HG03469 (cell line): ENCODE data around the gene CD1B.
A peak's percentile ranks its signal among the peaks of the same experiment; 100 is the strongest.
"Not testable (repeated sequence)": the region's sequence is repeated elsewhere in the genome, so short reads cannot be mapped to it uniquely, and the experiment has no call there.

ENCODE experiments used
- ATAC-seq: cut with Tn5 transposase; IDR thresholded peaks from one replicate; pipeline ENCODE4 v1.9.1; 2021; ENCODE audit warnings: mild to moderate bottlenecking, moderate library complexity, moderate number of reproducible peaks; ENCODE audit not compliant: unreplicated experiment

Gene CD1B

DNA sequence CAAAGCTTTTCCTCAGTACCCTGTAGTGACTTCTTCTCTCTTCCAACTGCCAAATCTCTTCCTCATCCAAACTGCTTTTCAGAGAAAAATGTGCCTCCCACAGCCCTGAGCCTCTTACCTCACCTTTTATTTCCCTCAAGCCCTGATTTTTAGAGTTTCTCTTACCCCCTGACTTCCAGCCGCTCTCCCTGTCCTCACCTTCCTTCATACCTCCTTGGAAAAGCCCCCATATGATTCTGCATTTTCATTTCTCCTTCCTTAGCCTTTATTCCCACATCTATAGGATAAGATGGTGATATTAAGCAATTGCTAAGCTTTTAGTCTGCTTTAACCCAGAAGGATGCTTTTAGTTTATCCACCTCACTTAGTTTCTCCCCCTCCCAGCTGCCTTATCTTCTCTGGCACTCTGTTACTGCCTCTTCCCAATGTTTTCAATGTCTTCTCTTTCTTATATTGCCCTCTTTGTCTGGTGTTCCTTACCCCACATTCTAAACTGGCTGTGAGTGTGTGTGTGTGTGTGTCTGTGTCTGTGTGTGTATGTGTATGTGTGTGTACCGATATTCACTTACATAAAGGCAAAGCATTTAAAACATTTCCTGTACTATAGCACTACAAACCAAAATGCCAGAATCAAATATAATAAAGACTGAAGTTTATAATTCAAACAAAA lies at the start of gene CD1B:
Gene CD1B, minus strand, starts transcription at position 51 of the 670 bp plus-strand sequence. CDS start 108 bp downstream, outside the sequence.
- no peak for ATAC-seq

- no peak for ATAC-seq
These were observed 43.5 kb upstream of the CD1B start for GRCh38 chr1:158374860-158375259.

DNA sequence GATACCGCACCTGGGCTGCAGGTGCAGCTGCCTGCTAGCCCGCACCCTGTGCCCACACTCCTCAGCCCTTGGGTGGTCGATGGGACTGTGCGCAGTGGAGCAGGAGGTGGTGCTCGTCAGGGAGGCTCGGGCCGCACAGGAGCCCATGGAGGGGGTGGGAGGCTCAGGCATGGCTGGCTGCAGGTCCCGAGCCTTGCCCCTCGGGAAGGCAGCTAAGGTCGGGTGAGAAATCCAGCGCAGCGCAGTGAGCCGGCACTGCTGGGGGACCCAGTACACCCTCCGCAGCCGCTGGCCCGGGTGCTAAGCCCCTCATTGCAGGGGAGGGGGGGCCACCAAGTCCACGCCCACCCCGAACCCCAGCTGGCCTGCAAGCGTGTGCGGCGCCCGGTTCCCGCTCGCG lies 42.8 kb upstream of the CD1B start:
- ATAC-seq: not testable (repeated sequence)

DNA sequence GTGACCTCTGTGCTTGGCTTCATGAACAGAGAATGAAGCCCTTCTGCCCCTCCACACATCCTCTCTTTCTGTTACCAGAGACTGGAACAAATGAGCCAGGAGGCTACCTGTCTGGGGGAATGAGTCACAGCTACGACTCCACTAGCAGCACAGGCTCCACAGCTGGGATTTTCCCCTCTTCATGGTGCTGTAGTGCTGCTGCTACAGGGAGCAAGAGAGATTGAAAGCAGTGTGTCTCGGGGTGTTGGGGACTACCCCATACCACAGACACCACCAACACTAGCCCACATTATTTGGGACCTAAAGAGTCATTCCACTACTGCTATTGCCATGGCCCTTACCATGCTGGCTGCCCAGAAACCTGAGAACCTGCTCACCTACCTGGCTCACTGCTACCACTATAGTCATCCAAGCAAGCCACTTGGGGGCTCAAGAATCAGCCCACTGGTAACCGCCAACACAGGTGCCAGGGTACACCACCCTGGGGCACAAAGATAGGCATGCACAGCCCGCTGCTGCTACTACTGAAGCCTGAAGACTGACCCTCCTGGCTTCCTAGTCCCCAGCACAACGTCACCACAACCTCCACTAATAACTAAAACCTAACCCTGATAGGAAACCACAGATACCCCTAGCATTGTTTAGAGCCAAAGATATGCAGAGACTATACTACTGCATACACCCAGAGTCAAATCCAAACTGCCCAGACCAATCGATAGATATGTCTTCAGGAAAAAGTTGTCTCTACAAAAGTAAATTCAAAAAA lies 40.0 kb upstream of the CD1B start:
- ATAC-seq: peak; percentile 88

- no peak for ATAC-seq
These were observed 35.5 kb upstream of the CD1B start for GRCh38 chr1:158366783-158367182.

DNA sequence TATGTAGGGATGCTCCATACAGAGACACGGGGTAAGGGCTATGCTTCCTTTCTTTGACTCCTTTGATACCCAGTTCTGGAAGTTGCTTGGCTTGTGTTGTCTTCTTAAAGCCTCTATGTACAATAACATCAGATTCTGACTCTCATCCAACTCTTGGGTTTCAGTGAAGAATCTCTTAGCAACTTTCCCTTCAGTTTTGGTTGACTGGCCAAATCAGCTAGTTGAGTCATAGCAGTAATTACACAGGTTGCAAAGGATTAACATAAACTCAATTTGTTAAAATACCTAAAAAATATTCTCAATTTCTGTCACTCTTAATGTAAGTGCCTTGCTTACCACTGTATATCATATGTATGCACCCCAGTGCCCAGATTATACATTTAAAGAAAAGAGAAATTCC lies 31.6 kb upstream of the CD1B start:
- ATAC-seq: no peak

DNA sequence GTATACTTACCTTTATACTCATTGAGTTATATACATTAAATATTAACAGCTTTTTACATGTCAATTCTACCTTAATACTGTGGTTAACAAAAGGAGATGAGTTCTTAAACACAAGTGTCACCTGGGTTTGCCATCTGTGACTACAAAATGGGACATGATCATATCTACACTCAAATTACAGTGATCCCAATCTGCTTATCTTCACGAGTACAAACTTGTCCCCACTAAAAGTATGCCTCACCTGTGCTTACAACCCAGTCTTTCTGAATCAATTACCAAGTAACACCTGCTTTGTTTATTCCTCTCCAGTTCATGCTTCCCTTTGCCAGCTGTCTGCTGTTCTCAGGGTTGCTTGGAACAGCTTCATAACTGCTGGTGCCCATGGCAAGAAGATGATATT lies 31.2 kb upstream of the CD1B start:
- ATAC-seq: no peak

GRCh38 chr1:158357441-158357840 lies 26.1 kb upstream of the CD1B start:
- no peak for ATAC-seq

DNA sequence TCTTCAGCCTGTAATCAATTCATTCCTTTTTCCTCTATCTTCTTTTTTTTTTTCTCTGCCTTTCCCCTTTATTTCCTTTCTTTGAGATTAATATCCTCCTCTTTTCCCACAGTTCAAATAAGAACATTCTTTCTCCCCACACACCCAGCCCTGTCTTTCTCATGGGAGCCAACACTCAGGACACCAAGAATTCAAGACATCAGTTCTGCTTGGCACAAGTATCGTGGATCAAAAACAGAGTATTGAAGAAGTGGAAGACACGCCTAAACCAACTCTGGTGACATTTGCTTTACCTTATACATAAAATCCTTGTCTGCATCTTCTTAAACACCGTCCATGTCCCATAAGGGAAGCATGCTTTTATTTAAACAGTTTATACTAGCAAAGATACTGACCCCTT lies 25.3 kb upstream of the CD1B start:
- no peak for ATAC-seq

DNA sequence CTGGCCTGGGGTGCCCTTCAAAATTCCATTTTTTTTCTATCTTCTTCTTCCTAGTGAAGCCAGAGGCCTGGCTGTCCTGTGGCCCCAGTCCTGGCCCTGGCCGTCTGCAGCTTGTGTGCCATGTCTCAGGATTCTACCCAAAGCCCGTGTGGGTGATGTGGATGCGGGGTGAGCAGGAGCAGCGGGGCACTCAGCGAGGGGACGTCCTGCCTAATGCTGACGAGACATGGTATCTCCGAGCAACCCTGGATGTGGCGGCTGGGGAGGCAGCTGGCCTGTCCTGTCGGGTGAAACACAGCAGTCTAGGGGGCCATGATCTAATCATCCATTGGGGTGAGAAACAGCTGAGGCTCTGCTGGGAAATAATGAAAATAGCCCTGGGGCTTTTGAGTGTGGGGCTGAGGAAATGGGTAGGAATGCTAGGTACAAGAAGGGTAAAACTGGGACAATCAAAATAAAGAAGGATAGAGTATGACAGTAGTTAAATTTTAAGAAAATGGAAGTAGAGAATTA lies 24.5 kb upstream of the CD1B start:
- ATAC-seq: no peak

GRCh38 chr1:158354255-158354654 lies 22.9 kb upstream of the CD1B start:
- ATAC-seq: no peak

DNA sequence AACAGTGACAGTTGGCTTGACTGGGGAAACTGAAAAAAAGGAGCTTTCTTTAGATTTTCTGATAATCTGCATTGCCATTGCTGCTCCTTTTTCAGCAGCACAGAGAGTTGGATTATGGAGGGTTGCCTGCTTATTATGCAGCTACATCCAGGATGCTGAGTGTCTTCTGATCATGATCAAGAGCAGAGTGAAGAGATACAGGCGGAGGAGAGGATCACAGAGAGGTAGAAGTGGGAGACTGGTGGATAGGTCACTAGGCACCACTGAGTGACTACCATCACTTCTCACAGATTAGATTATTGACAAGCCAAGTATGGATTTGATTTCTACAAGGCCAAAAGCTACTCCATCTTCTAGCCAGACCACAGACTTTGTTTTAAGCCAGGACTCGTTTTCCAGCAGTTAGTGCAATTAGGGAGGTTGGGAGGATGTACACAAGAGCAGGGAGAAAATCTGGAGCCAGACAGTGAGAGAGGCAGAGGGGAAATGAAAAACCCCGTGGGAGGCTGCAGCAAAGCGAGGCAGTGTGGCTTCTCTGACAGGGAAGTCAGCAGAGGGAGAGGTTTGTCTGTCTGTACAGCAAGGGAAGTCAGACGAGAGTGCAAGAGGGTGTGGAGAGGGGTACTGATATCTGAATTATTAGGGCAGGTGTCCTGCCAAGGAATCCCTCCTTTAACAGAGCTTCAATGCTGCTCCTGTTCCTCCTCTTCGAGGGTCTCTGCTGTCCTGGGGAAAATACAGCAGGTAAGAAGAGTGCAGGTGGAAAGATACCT lies 22.2 kb upstream of the CD1B start, which contains the start of gene CD1E:
Gene CD1E, plus strand, starts transcription at position 592 of the 773 bp plus-strand sequence. Its CDS starts 95 bp downstream, at position 687.
- ATAC-seq: peak; percentile 48

- ATAC-seq: not testable (repeated sequence)
These were observed 17.6 kb upstream of the CD1B start for GRCh38 chr1:158348946-158349345.

DNA sequence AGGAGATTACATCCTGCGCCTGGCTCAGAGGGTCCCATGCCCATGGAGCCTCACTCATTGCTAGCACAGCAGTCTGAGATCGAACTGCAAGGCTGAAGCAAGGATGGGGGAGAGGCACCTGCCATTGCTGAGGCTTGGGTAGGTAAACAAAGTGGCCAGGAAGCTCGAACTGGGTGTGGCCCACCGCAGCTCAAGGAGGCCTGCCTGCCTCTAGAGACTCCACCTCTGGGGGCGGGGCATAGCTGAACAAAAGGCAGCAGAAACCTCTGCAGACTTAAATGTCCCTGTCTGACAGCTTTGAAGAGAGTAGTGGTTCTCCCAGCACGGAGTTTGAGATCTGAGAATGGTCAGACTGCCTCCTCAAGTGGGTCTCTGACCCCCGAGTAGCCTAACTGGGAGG lies 5.1 kb upstream of the CD1B start:
- ATAC-seq: not testable (repeated sequence)

GRCh38 chr1:158335213-158335532 lies 3.8 kb upstream of the CD1B start:
- no peak for ATAC-seq

DNA sequence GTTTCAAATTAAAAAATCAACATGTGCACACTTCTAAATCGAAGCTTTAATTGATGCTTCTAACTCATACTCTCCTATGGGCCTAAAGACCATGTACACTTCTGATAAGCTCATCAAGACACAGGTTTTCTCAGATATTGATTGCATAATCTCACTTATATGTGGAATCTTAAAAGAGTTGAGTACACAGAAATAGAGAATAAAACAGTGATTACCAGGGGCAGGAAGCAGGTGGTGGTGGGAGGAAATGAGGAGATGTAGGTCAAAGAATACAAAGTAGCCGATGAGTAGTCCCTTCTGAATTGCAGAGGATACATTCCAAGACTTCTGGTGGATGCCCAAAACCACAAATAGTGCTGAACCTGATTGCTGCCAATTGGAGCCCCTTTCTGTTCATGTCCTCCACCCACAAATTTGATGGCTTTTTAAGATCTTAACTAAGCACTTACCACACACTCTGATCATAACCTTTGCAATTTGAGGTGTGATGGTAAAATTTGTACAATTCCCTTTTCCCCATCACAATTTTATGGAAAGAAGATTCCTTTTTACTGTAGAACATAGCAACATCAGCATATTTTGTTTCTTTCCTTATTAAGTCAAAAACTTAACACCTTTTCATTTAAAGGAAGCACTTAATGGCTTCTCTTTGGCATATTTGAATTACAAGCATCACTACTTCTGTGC lies 3.3 kb upstream of the CD1B start:
- ATAC-seq: no peak

DNA sequence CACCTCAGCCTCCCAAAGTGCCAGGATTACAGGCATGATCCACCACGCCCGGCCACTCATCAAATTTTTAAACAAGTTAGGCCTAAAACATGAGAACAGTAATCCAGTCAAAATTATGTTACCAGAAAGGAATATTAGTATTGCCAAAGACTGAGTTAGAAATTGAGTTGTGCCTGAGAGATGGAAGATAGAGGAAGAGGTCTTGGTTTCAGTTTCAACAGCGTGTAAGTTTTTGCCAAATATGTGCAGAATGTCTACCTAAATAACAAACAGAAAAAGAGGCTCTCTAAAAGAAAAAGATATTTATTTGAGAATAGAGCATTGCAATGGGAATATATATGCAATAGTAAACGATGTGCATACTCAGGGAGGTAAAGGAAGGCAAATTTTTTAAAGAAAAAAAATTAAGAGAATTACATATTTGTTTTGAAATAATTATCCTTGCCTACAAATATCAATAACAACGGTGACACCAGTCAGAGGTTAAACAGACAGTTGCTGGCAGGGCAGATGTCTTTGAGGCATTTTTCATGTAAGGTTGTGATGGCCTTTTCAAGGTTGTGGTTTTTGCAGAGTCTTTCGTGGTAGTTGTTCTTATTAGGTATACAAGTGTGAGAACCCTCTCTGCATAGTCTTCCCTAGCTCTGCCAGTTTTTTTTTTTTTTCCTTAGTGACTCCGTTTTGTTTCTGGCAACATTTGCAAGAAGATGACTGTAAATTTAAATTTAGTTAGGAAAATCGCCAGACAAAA lies 2.2 kb upstream of the CD1B start:
- ATAC-seq: no peak

DNA sequence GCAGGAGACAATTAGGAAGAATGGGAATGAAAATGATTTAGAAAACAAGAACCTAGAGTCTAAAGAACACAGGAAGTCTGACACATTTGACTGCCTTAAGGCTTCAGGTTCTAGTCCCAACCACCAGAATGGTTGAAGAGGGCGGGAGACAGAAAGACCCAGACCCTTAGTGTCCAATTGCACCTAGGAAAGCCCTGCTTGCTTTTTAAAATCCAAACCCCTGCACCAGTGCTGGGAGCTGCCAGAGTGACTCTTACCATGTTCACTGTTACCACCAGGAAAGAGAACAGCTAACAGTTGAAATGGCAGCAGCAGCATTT lies 265 bp downstream of the CD1B start:
- ATAC-seq: no peak

- ATAC-seq: no peak
These were observed 783 bp downstream of the CD1B start for GRCh38 chr1:158330391-158331105.

DNA sequence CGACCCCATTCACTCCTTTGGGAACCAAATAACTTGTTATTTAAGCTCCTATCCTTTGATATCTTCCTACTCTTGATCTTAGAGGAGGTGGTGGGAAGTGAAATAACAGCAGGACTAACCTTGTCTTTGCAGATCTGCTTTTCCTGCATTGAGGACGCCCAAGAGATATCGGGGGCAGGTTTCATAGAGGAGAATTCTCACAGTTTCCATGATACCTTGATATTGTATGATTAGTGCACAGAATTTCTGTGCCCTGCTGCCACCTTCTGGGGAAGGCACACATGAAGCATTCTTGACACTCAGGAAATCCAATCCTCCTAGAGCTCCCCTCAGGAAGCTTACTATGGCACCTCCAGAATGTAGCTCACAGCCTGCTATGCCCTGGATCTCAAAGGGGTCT lies 1.6 kb downstream of the CD1B start:
- no peak for ATAC-seq
